Liver (tissue), 3 donors: ENCODE measurements around the gene MMP21.

ENCODE experiments used
- ATF3 ChIP-seq: IDR thresholded peaks from 2 replicates; pipeline ENCODE4 v1.6.1; 2016; ENCODE audit warnings: antibody characterized with exemption
- CTCF ChIP-seq: fragments of 150-350 bp; IDR thresholded peaks from 2 replicates; pipeline ENCODE4 v1.5.1; 2017; ENCODE audit warnings: improper control_type of control experiment, low read depth, low read length; ENCODE audit not compliant: missing input control
- FOXA1 ChIP-seq: IDR thresholded peaks from 2 replicates; pipeline ENCODE4 v1.6.1; 2016; ENCODE audit warnings: antibody characterized with exemption
- JUND ChIP-seq, 2 donors: IDR thresholded peaks; 2 replicates each; pipeline ENCODE4 v1.6.1; 2016; ENCODE audit warnings: antibody characterized with exemption in 2 of 2
- MAX ChIP-seq: IDR thresholded peaks from 2 replicates; pipeline ENCODE4 v1.6.1; 2016; ENCODE audit warnings: antibody characterized with exemption
- RAD21 ChIP-seq, 2 donors: IDR thresholded peaks; 2 replicates each; pipeline ENCODE4 v1.6.1; 2016; ENCODE audit warnings: antibody characterized with exemption in 2 of 2, mild to moderate bottlenecking in 2 of 2
- RXRA ChIP-seq, 2 donors: IDR thresholded peaks; 2 replicates each; pipeline ENCODE4 v1.6.1; 2017 to 2018; ENCODE audit warnings: antibody characterized with exemption in 2 of 2, mild to moderate bottlenecking in 1 of 2
- SP1 ChIP-seq: IDR thresholded peaks from 2 replicates; pipeline ENCODE4 v1.6.1; 2018; ENCODE audit warnings: antibody characterized with exemption, mild to moderate bottlenecking
- TAF1 ChIP-seq: conservative IDR thresholded peaks from 2 replicates; pipeline ENCODE4 v1.6.1; 2016; ENCODE audit warnings: antibody characterized with exemption, mild to moderate bottlenecking
- YY1 ChIP-seq: IDR thresholded peaks from 2 replicates; pipeline ENCODE4 v1.6.1; 2016; ENCODE audit warnings: antibody characterized with exemption, mild to moderate bottlenecking
- TF ChIP-seq, protein P1 (sequence below): IDR thresholded peaks from 2 replicates; pipeline ENCODE4 v1.6.1; 2016; ENCODE audit warnings: antibody characterized with exemption, mild to moderate bottlenecking
- donor health status: healthy.
- donor health status: healthy.

DNA sequence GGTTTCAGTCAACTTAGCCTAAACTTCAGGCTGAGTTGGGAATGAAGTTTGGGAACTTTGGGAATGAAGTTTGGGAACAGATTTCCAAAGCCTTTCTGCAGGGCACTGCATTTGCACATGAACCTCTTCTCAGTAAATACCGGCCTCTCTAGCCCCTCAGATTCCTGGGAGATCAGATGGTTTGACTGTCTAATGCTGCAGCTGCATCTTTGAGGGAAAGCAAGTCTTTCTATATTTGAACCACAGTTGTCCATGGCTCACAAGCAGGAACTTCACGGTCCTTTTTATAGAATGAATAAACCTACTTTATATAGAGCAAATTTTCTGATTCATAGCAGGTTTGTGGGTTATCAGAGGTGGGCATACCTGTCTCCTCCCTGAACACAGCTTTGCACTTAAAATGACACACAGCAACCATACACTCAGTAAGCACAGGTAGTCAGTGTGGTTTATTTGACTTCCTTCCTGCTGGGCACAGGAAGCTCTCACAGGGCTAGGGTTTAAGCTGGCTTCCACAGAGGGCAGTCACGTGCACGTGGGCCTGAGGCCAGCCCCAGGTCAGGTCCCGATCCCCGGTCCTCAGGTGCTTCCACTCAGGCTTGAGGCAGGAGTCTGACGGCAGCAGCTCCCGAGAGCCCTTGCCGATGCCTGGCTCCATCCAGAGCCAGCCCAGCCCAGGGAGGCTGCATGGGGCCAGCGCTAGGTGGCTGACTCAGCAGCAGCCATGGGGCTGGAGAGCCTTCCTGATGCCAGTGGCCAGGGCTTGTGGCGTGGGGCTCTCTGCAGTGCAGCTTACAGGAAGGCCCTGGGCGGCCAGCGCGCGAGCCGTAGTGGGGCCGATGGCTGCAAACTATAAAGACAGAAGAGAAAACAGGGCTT is 12.8 kb upstream of the MMP21 start:
- TF ChIP-seq, protein P1, sequence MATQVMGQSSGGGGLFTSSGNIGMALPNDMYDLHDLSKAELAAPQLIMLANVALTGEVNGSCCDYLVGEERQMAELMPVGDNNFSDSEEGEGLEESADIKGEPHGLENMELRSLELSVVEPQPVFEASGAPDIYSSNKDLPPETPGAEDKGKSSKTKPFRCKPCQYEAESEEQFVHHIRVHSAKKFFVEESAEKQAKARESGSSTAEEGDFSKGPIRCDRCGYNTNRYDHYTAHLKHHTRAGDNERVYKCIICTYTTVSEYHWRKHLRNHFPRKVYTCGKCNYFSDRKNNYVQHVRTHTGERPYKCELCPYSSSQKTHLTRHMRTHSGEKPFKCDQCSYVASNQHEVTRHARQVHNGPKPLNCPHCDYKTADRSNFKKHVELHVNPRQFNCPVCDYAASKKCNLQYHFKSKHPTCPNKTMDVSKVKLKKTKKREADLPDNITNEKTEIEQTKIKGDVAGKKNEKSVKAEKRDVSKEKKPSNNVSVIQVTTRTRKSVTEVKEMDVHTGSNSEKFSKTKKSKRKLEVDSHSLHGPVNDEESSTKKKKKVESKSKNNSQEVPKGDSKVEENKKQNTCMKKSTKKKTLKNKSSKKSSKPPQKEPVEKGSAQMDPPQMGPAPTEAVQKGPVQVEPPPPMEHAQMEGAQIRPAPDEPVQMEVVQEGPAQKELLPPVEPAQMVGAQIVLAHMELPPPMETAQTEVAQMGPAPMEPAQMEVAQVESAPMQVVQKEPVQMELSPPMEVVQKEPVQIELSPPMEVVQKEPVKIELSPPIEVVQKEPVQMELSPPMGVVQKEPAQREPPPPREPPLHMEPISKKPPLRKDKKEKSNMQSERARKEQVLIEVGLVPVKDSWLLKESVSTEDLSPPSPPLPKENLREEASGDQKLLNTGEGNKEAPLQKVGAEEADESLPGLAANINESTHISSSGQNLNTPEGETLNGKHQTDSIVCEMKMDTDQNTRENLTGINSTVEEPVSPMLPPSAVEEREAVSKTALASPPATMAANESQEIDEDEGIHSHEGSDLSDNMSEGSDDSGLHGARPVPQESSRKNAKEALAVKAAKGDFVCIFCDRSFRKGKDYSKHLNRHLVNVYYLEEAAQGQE = no peak
- TF ChIP-seq CTCF (no peak), MAX (no peak), RAD21 (IDR thresholded peaks at IDR 0.05) (no peak), YY1 (no peak), FOXA1 (no peak), TAF1 (no peak), JUND (IDR thresholded peaks at IDR 0.05) (no peak), ATF3 (no peak), RXRA (IDR thresholded peaks at IDR 0.05) (no peak), SP1 (no peak)
